ENCODE data around the gene PLEKHA5. TPM values are rescaled to one million over a fixed set of nuclear protein-coding genes. Genes with fewer than 3 reads are reported as not detected.

The PLEKHA5 gene
- total RNA-seq, 1 donor from 2014 or later = 55.5 TPM

DNA sequence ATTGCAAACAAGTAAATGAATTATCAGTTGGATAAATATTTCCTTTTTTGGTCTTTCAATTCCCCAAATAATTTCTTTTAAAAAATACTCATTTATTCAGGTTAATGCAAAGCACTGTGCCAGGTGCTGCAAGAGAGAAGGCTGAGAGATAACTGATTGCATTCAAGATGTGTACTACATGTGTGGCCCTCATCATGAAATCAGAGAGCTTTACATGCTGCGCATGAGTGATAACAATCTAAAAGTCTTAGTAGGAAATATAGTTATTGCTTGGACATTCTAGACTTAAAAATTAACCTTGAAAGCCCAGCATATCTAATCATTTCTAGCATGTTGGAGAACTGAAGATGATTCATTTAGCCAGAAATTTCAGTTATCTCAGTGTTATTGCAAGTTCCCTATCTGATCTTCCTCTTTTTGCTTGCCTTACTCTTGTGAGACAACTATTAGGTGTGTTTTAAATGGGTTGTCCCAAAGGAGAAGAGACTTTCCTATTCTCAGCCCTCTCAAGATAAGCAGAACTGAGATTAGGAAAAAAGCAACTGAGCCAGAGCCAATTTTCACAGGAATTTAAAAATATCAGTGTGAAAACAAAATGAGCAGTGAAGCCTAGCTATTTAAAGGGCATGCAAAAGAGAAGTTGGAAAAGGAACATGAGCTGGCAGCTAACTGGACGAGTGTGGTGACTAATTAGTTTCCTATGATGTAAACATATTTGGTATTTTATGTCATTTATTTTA lies 60.9 kb downstream of the PLEKHA5 start:
- DNase-seq = no peak
- intact Hi-C loops (cut with DNase I) = no loop called here
- ATAC-seq (ENCODE audit: poor library complexity) = peak; percentile 68

DNA sequence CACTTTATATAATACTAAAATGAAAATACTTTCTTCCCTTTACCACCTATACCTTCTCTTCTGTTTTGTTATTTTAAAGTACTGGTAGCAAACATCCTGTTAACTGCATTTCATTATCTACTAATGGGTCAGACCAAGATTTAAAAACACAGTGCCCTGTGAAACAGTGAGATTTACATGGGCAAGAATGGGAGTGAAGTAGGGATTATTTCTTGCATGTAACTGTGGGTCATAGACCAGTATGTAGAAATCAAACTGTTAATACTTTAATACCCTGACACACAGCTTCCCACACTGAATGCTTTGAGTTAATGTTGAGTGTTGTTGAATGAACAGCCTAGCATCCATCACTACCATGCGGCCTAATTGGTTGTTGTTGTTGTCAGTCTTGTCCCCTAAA lies 61.6 kb downstream of the PLEKHA5 start:
- intact Hi-C loops (cut with DNase I) = no loop called here
- ATAC-seq (ENCODE audit: poor library complexity) (peak; percentile 6), DNase-seq (no peak)

DNA sequence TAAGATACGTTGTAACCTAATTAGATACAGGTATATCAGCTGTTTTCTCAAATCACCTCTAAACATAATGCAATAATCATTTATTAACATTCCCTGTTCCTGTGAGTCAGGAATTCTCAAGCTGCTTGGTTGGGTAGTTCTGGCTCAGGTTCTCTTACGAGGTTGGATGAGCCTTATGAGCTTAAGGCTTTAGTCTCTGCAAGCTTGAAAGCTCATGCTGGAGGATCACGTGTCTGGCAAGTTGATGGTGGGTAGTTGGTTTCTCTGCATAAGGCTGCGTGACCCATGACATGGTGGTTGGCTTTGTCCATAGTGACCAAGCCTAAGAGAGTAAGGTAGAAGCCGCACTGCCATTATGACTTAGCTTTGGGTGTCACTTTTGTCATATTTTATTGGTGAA lies 62.0 kb downstream of the PLEKHA5 start:
- intact Hi-C loops (cut with DNase I) = no loop called here
- ATAC-seq (ENCODE audit: poor library complexity) (peak; percentile 2), DNase-seq (no peak)

DNA sequence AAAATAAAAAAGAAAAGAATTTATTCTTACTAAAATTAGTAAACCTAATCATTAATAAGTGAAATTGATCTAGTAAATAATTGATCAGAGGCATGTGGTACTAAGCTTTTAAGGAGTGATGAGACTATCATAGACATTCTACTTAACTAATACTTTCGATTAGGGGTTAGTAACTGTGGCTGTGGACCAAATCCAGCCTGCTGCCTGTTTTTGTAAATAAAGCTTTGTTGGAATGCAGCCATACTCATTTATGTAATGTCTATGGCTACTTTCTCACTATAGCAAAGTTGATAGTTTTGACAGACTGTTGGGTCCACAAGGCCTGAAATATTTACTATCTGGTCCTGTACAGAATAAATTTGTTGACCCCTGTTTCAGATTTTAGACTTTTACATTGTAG lies 63.2 kb downstream of the PLEKHA5 start:
- ATAC-seq (ENCODE audit: poor library complexity) = no peak
- intact Hi-C loops (cut with DNase I) = no loop called here
- DNase-seq = no peak

DNA sequence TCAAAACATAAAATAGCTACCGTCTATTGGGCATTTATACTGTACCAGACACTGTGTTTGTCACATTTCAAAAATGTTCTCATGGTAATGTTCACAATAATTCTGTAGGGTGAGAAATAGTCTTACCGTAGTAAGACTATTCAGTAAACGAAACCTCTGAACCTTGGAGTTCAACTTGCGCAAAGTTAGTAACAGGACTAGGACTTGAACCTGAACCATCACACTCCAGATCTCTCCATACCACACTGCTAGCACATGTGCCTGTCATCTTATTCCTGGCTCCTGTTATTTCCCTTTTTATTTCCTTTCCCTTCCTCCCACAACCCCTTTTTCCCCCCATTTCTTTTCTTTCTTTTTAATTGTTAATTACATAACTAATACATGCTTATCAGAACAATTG lies 65.4 kb downstream of the PLEKHA5 start:
- intact Hi-C loops (cut with DNase I) = loop anchor here (5.0 kb wide), 1 partner anchor 82 kb away; no protein-coding TSS in a partner anchor
- DNase-seq (no peak), ATAC-seq (ENCODE audit: poor library complexity) (no peak)

DNA sequence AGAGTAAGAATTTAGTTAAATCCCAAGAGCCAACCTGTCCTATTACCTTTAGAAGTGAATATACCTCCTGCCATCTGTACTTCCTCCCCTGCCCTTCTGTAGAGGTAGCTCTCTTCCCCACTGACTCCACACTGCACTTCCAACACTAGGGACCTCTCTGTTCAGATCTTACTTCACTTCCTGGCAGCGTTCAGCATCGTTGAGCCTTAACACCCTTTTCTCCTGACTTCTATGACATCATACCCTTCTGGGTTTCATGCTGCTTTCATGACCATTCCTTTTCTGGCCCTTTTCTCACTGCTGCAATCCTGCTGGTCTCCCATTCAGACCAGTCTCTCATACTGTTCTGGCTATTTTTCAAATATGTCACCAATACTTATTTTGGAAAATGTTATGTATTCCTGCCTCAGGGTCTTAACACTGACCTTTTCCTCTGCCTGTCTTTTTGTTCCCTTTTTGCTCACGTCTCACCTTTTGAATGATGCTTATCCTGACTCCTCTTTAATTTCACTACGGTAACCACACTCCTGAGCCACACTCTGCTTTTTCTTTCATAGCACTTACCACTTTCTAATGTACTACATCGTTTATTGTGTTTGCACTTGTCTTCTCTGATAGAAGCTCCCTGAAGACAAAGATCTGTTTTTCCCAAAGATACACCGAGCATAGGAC lies 67.6 kb downstream of the PLEKHA5 start:
- DNase-seq (no peak), ATAC-seq (ENCODE audit: poor library complexity) (peak; percentile 56)
- intact Hi-C loops (cut with DNase I) = loop anchor here (5.0 kb wide), 1 partner anchor 80 kb away; no protein-coding TSS in a partner anchor

DNA sequence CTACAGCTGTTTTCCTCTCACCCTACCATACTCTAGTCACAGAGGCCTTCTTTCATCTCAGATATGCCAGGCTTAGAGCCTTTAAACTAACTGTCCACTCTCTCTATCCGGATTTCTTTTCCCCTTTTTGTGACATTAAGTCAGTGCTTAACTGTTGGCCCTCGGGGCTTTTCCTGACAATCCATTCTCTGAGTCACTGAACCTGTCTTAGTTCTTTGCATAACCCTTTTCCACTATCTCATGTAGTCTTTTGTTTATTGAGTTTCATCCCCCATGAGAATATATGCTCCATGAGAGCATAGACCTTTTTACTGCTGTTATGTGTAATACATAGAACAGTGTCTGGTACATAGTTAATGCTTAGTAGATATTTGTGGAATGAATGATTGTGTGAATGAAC lies 68.7 kb downstream of the PLEKHA5 start:
- no peak for DNase-seq
- no peak for ATAC-seq (ENCODE audit: poor library complexity)
- intact Hi-C loops (cut with DNase I) = loop anchor here (5.0 kb wide), 1 partner anchor 79 kb away; no protein-coding TSS in a partner anchor

DNA sequence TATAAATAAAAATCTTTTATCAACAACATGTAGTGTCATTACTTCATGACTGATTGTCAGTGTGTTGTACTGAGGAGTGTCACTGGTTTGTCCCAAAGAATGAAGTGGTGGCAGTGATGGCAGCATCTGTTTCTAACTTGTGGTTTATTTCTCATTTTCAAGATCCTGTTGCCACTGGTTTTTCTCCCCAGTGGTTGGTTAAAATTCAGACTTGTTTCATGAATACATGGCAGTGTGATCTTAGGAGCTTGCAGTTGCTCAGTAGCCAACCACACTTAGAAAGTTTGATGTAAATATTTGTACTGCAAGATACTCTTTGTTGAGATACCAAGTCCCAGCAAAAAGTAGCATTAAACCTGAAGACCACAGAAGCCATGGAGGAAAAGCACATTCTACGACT lies 69.8 kb downstream of the PLEKHA5 start:
- intact Hi-C loops (cut with DNase I) = loop anchor here (5.0 kb wide), 1 partner anchor 78 kb away; no protein-coding TSS in a partner anchor
- no peak for DNase-seq
- no peak for ATAC-seq (ENCODE audit: poor library complexity)

DNA sequence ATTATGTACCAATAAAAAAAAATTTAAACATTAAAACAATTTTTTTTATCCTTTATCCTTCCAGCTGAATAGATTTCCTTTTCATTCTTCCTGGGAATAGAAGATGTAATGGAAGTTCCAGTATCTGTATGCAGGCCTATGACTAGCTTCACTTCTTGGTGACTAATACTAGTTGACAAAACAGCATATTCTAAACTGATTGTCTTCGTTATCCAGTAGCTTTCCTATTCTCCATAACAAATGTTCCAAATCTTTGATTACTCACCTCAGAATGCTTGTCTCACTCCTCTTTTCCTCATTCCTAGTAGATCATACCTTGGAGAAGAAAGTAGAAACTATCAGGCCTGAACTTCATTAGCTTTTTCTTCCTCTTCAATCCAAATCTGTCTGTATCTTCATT lies 70.7 kb downstream of the PLEKHA5 start:
- ATAC-seq (ENCODE audit: poor library complexity) (no peak), DNase-seq (no peak)
- intact Hi-C loops (cut with DNase I) = no loop called here

DNA sequence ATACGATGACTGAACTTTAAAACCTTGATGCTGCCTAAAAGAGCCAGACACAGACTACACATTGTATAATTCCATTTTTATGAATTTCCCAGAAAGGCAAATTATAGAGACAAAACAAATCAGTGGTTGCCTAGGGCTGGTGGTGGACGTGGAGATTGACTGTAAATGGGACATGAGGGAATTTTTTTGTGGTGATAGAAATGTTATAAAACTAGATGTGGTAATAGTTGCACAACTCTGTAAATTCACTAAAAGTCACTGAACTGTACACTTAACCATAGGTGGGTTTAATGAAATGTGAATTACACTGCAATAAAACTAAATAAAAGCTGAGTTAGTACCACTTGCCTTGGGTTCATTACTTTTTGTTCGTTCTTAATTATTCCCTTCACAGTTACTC lies 72.1 kb downstream of the PLEKHA5 start:
- intact Hi-C loops (cut with DNase I) = no loop called here
- no peak for ATAC-seq (ENCODE audit: poor library complexity)
- DNase-seq = no peak

DNA sequence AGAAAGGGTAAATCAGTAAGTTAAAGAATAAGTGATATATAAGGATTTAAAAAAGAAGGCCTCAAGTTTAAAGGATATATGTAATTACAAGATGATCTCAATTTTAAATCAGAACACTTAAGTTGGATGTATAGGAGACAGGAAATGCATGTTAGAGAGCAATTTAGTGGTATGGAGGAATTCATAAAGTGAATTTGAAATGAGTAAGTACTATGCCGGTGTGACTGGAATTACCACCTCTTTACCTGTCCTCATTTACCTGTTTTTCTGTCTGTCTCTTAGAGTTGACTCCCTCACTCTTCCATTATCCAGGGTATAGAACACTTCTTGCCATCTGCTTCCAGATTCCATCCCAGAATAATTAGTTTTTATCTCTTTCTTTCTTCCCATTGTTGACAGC lies 73.5 kb downstream of the PLEKHA5 start:
- intact Hi-C loops (cut with DNase I) = no loop called here
- ATAC-seq (ENCODE audit: poor library complexity) (no peak), DNase-seq (no peak)

DNA sequence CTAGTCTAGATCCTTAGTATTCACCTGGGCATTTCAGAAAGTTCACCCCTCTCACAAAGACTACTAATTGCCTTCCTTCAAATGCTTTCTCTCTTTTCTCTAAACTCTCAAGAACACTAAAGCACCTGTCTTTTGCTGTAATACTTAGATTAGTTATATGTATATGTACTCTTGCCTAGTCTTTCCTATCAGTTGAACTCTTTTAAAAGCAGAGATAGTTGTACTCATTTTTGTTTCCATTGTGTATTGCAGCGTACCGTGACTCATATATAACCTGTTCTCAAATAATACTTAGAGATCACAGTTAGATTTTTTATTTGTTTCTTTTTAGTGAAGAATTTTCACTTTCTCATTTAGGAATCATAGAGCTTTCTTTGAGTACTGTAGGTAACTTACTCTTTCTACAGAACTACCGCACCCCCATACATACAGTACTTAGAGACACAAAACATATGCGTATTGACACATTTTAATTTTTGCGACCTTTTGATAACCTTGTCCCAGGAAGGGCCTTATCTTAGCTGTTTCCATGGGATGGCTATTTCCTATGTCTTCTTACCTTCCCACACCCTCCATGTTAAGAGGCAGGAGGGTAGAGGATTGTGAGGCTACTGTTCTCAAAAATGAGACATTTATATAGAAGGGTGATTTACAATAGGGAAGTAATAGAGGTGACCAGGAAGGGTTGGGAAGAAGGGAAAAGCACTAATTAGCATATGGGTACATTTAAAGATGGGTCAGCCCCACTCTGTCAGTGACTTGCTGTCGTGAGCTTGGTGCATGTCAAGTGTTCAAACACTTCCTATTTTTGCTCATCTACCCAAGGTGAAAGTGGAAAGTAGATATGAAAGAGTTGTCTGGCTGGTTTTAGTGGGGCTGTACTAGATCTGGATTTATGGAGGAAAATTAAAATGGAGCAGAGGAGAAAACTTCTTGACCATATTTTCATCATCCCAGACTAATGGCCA lies 74.3 kb downstream of the PLEKHA5 start:
- ATAC-seq (ENCODE audit: poor library complexity) = peak; percentile 34
- intact Hi-C loops (cut with DNase I) = no loop called here

DNA sequence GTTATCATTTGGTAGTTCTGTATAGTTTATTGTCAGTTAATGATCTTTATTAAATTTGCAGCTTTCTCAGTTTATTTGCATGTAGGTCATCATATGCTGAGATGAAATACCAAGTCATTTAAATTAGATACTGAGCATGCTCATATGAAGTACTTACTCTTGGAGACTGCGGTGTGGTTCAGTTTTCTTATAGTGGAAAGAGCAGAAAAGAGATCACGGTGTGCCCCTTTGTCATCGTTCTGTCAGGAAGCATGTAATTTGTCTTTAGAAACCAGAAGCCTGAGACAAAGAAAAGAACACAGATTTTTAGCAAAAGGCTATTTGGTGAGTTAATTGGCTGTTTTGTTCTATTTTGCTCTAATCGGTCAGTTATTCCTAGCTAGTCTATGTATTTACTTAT lies 75.6 kb downstream of the PLEKHA5 start:
- no peak for DNase-seq
- ATAC-seq (ENCODE audit: poor library complexity) = no peak

More for the DNA sequence above, 74.3 kb downstream of the PLEKHA5 start:
- DNase-seq = no peak

DNA sequence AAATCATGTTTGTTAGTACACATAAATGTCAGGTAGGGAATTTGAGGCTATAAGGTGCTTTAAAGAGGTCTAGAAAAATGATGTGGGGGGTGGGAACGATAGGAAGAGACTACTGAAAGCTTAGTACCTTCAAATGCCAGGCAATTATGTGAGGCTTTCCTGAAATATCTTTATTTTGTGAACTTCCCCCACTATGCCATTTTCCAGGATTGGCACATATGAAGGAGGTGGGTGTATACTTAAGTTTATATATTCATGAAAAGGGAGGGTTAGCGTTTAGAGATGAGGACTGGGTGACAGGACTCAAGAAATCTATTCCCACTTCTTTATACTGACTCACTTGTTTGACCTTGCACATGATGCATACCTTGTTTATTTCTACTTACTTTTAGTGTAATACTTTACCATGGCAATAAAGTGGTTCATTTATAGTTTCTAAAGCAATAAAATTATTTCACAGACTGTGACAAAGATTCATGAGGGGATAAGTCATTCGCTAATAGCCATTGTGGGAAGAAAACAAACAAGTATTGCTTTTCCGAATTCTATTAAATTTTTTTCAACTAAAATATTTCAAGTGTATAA lies 77.1 kb downstream of the PLEKHA5 start:
- intact Hi-C loops (cut with DNase I) = no loop called here
- ATAC-seq (ENCODE audit: poor library complexity) (no peak), DNase-seq (no peak)

More for the DNA sequence above, 75.6 kb downstream of the PLEKHA5 start:
- intact Hi-C loops (cut with DNase I) = no loop called here

DNA sequence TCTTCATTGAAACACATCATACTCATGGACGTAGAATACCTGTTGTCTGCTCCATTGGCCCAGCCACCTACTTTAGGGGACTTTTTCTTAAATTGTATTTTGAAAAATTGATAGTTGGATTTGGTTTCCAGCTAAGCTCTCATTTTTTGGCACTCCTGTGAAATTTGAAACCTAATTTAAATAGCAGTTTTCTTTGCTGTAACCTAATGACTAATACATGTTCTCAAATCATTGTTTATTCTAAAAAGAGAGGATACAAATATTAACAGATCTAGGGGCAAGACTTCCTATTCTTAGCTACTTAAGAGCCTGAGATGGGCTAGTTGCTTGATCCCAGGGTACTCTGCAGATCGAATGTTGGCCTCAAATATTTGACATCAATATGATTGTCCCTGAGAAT lies 78.9 kb downstream of the PLEKHA5 start:
- DNase-seq (no peak), ATAC-seq (ENCODE audit: poor library complexity) (no peak)
- intact Hi-C loops (cut with DNase I) = no loop called here

DNA sequence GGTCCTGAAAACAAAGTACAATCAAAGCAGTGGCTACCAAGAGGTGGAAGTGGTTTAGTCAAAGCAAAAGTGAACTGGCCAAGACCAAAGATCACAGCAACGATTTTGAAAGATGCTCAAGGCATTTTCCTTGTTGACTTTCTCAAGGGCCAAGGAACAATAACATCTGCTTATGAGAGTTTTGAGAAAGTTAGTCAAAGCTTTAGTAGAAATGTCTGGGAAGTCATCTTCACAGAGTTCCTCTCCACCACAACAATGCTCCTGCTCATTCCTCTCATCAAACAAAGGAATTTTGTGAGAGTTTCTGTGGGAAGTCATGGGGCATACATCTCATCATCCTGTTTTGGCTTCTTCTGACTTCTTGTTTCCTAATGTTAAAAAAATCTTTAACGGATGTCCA lies 80.1 kb downstream of the PLEKHA5 start:
- intact Hi-C loops (cut with DNase I) = no loop called here
- DNase-seq = no peak
- no peak for ATAC-seq (ENCODE audit: poor library complexity)

DNA sequence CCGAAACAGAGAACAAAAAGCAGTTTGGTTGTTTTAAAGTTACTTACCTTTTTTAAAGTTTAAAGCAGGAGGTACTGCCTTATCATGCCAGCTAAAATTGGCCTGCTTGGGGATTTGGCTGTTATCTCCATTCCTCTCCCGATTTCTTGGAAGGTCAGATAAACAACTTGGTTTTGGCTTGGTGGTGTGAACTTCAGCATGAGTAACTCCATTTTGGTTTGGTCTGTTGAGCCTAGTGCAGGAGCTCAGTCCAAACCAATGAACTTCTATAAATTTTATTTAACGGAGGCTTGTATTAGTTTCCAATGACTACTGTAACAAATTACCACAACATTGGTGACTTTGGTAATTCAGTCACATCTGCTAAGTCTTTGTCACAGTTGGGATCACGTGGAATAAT lies 82.3 kb downstream of the PLEKHA5 start:
- intact Hi-C loops (cut with DNase I) = no loop called here
- DNase-seq (no peak), ATAC-seq (ENCODE audit: poor library complexity) (no peak)

DNA sequence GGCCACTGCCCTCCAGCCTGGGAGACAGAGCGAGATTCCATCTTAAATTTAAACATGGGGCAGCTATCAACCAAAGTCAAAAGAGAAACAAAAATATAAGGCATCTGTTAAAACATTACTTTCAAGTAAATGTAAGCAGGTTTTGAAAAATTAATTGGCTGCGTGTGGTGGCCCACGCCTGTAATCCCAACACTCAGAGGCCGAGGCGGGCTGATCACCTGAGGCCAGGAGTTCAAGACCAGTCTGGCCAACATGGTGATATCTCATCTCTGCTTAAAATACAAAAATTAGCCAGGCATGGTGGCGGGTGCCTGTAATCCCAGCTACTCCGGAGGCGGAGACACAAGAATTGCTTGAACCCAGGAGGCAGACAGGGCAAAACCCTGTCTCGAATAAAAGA lies 82.7 kb downstream of the PLEKHA5 start:
- DNase-seq = no peak
- intact Hi-C loops (cut with DNase I) = no loop called here
- ATAC-seq (ENCODE audit: poor library complexity) = no peak

DNA sequence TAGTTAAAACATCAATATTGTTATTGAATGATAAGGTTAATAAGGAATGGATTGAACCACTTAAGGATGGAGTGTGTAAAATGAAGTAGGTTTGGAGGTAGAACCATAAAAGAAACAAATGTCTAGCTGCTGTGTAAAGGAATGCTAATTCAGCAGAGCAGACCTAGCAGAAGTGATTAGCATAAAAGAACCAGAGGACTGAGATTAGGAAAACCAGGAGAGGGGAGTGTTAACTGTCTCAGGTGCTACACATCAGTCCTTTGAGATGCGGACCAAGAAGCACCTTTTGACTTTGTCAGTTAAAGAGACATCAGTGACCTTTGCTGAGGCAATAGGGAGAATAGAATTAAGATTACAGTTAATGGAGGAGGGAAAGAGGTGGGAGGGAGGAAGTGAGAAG lies 84.5 kb downstream of the PLEKHA5 start:
- intact Hi-C loops (cut with DNase I) = no loop called here
- DNase-seq (no peak), ATAC-seq (ENCODE audit: poor library complexity) (no peak)

Measured in Right ventricle myocardium superior (tissue), 1 donor.